Endodermal cell (in vitro differentiated cells): ENCODE measurements around the gene FAM181A. TPM values are rescaled to one million over a fixed set of nuclear protein-coding genes. Genes with fewer than 3 reads are reported as not detected.
A peak's percentile ranks its signal among the peaks of the same experiment; 100 is the strongest.

Source experiments
- DNase-seq: peaks from one replicate; pipeline ENCODE4 v3.0.0-alpha.2; 2017
- H3K27ac ChIP-seq: 2 replicates; pipeline ENCODE4 v1.5.1; 2013; ENCODE audit warnings: mild to moderate bottlenecking, low read depth, low read length, moderate library complexity
- H3K27me3 ChIP-seq: 2 replicates; pipeline ENCODE4 v1.6.1; 2013; ENCODE audit warnings: mild to moderate bottlenecking, low read length, moderate library complexity; ENCODE audit not compliant: insufficient read depth, control insufficient read depth, poor library complexity, severe bottlenecking
- H3K36me3 ChIP-seq: 2 replicates; pipeline ENCODE4 v1.7.0; 2013; ENCODE audit warnings: mild to moderate bottlenecking, low read length, moderate library complexity; ENCODE audit not compliant: control insufficient read depth, insufficient read depth
- H3K4me1 ChIP-seq: one replicate; pipeline ENCODE4 v1.7.0; 2013; ENCODE audit warnings: low read length; ENCODE audit not compliant: control insufficient read depth, insufficient read depth
- H3K4me3 ChIP-seq: 2 replicates; pipeline ENCODE4 v1.5.1; 2013; ENCODE audit warnings: mild to moderate bottlenecking, low read length, moderate library complexity
- H3K9ac ChIP-seq: 2 replicates; pipeline ENCODE4 v1.6.1; 2013; ENCODE audit warnings: mild to moderate bottlenecking, low read length, moderate library complexity; ENCODE audit not compliant: poor library complexity, severe bottlenecking; ENCODE audit errors: extremely low read depth
- H3K9me3 ChIP-seq: 2 replicates; pipeline ENCODE4 v1.6.1; 2013; ENCODE audit warnings: mild to moderate bottlenecking, low read length, moderate library complexity; ENCODE audit not compliant: control insufficient read depth
- H3K27ac Mint-ChIP-seq: 2 replicates; pipeline ENCODE4 v1.8.0; 2020; ENCODE audit warnings: mixed read lengths
- H3K27me3 Mint-ChIP-seq: 2 replicates; pipeline ENCODE4 v1.8.0; 2021; ENCODE audit warnings: mild to moderate bottlenecking, mixed read lengths; ENCODE audit not compliant: insufficient read depth
- H3K36me3 Mint-ChIP-seq: 2 replicates; pipeline ENCODE4 v1.8.0; 2020; ENCODE audit warnings: low read depth, mixed read lengths
- H3K4me1 Mint-ChIP-seq: 2 replicates; pipeline ENCODE4 v1.8.0; 2020; ENCODE audit warnings: mixed read lengths
- H3K4me3 Mint-ChIP-seq: 2 replicates; pipeline ENCODE4 v1.8.0; 2020; ENCODE audit warnings: mild to moderate bottlenecking, moderate library complexity, mixed read lengths
- H3K9me3 Mint-ChIP-seq: 2 replicates; pipeline ENCODE4 v1.8.0; 2020; ENCODE audit warnings: mild to moderate bottlenecking, mixed read lengths
- WGBS, 2 experiments: methylation state at CpG; one replicate each; pipeline versions ENCODE4 v1.1.5 to v1.1.7; 2013; ENCODE audit warnings: missing lambda C conversion rate in 2 of 2, mixed read lengths in 1 of 2; ENCODE audit not compliant: insufficient coverage in 1 of 2, insufficient read length in 1 of 2; 5-methylcytosine and 5-hydroxymethylcytosine counted together
- total RNA-seq, 2 donors: library from RNA; stranded (reverse); fragmentation: NEBNext Ultra II Directional in 1 of 2; extraction: Animal tissue kit (Norgen Biotek cat#: 25700) in 1 of 2; gene quantifications; 2 replicates in 1 of 2; 3 replicates in 1 of 2; pipeline ENCODE4 v1.2.1, GENCODE V29; 2021
- TF ChIP-seq, protein P1 (sequence below): fragments of 200-600 bp; sonication (generic); conservative IDR thresholded peaks from 2 replicates; pipeline ENCODE4 v1.5.0; 2021; ENCODE audit warnings: antibody characterized with exemption, mild to moderate bottlenecking

The FAM181A gene
- total RNA-seq, 2 donors from 2014 or later: not detected

DNA sequence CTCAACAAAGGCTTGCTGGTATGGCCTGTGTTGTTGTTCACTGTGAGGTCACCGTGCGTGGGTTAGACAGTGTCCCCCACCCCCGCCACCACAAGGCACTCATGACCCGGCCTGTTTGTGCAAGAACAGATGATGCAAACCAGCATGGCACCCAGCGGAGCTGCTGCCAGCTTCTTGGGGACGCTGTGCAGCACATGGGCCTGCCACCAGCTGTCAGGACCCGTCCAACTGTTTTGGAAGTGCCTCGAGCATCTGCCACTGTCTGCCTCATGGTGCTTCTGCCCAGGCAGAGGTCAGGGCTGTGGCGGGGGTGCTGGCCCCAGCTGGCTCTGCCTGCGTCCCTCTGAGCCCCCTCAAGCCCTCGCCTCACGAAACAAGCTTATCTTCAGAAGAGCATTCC is 47.7 kb downstream of the FAM181A start:
- DNase-seq: no peak
- peaks cover 5% of the 10 kb centered on the region for H3K27me3 Mint-ChIP-seq
- no peaks in the 10 kb centered on the region for H3K27me3 ChIP-seq
- no peak overlapping the region for H3K4me3 Mint-ChIP-seq
- whole genome bisulfite sequencing, 2 experiments: 90 to 97% methylated on average over 4 to 12 of the region's 12 CpGs
- H3K9ac ChIP-seq: no peak overlapping the region
- no peak overlapping the region for H3K4me3 ChIP-seq
- H3K27ac ChIP-seq: no peak overlapping the region
- H3K27ac Mint-ChIP-seq: no peak overlapping the region
- H3K4me1 Mint-ChIP-seq: no peaks in the 10 kb centered on the region
- TF ChIP-seq, protein P1, sequence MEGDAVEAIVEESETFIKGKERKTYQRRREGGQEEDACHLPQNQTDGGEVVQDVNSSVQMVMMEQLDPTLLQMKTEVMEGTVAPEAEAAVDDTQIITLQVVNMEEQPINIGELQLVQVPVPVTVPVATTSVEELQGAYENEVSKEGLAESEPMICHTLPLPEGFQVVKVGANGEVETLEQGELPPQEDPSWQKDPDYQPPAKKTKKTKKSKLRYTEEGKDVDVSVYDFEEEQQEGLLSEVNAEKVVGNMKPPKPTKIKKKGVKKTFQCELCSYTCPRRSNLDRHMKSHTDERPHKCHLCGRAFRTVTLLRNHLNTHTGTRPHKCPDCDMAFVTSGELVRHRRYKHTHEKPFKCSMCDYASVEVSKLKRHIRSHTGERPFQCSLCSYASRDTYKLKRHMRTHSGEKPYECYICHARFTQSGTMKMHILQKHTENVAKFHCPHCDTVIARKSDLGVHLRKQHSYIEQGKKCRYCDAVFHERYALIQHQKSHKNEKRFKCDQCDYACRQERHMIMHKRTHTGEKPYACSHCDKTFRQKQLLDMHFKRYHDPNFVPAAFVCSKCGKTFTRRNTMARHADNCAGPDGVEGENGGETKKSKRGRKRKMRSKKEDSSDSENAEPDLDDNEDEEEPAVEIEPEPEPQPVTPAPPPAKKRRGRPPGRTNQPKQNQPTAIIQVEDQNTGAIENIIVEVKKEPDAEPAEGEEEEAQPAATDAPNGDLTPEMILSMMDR: no peak
- H3K36me3 ChIP-seq: no peaks in the 10 kb centered on the region
- no peaks in the 10 kb centered on the region for H3K9me3 Mint-ChIP-seq
- H3K9me3 ChIP-seq: no peaks in the 10 kb centered on the region
- no peaks in the 10 kb centered on the region for H3K4me1 ChIP-seq
- H3K36me3 Mint-ChIP-seq: no peaks in the 10 kb centered on the region

DNA sequence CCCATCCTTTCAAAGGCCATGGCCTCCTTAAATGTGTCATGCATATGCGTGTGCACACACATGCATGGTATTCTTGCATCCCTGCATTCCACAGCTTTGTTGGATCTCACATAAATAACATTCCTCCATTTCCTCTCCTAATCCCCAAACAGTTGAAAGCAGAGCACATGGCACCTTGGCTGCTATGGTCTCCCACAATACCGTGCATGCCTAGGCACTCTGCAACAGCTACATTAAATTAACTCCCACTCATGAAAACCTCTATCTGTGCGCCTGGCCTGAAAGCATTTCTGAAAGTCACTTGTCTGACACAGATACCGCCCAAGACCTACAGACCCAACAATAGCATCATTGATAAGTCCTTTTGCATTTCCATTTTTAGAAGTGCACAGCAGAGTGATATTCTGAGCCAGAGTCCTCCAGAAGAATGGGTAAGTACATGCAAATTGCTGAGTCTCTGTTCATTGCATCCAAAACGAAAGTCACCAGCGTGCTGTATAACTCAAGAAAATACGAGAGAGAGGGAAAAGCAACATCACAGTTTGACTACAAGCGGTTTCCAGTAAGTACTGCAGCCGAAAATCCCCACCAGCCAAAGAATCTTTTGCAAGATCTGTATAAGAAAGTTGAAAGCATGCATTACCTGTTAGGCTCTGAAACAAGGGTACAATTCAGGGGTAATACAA is 48.8 kb downstream of the FAM181A start:
- 75 to 84% methylated on average over 8 to 9 of the region's 9 CpGs for WGBS, 2 experiments
- no peak for DNase-seq
- Mint-ChIP-seq H3K9me3 (no peaks in the 10 kb centered on the region), H3K4me3 (no peak overlapping the region), H3K36me3 (no peaks in the 10 kb centered on the region), H3K27ac (peak overlapping the region; percentile 20), H3K27me3 (peaks cover 5% of the 10 kb centered on the region), H3K4me1 (no peaks in the 10 kb centered on the region)
- H3K9ac ChIP-seq: no peak overlapping the region
- no peak overlapping the region for H3K27ac ChIP-seq
- TF ChIP-seq, protein P1: no peak
- H3K9me3 ChIP-seq: no peaks in the 10 kb centered on the region
- H3K4me3 ChIP-seq: no peak overlapping the region
- H3K4me1 ChIP-seq: no peaks in the 10 kb centered on the region
- no peaks in the 10 kb centered on the region for H3K27me3 ChIP-seq
- no peaks in the 10 kb centered on the region for H3K36me3 ChIP-seq

DNA sequence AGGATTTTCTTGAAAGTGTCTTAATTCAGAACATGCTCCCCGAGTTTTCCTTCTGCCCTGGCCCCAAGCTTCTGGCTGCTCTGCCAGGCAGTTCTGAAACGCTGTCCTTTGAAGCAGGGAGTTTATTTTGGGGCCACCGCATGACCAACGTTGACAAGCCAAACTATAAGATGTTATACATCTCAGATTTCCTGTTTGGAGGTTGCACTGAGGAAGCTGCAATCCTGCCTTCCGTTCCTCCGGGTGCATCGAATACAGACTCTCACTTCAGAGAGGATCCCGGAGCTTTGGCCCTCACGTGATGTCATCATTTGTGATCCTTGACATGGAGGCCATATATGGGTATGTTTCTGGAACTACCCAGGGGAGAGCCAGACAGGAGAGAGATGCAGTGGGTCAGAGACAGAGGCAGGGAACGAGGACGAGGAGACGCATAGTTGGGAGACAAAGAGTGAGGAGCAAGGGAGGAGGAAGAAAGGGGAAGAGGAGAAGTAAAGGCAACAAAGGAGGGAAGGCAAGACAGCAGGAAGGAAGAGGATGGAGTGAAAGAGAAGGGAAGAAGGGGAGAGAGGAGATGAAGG is 49.4 kb downstream of the FAM181A start, which contains the start of gene ASB2:
TSS of gene ASB2 (minus strand) at position 94 of the 581 bp plus-strand sequence. CDS start 12,031 bp downstream, outside the sequence.
- peaks cover 3% of the 10 kb centered on the region for H3K27me3 Mint-ChIP-seq
- no peak within 1 kb of the TSS for H3K27ac ChIP-seq
- 83 to 85% methylated on average over 12 of the region's 12 CpGs for WGBS, 2 experiments
- no peak for DNase-seq
- no peaks in the 10 kb centered on the region for H3K27me3 ChIP-seq
- H3K27ac Mint-ChIP-seq: peak within 1 kb of the TSS; percentile 20
- H3K4me1 ChIP-seq: no peaks in the 10 kb centered on the region
- no peak within 1 kb of the TSS for H3K4me3 Mint-ChIP-seq
- H3K36me3 Mint-ChIP-seq: no peaks in the 10 kb centered on the region
- H3K9me3 Mint-ChIP-seq: no peaks in the 10 kb centered on the region
- H3K9ac ChIP-seq: no peak within 1 kb of the TSS
- no peaks in the 10 kb centered on the region for H3K4me1 Mint-ChIP-seq
- TF ChIP-seq, protein P1: no peak
- no peak within 1 kb of the TSS for H3K4me3 ChIP-seq
- H3K9me3 ChIP-seq: no peaks in the 10 kb centered on the region
- H3K36me3 ChIP-seq: no peaks in the 10 kb centered on the region
